ENCODE results near the gene FSIP2.

DNA sequence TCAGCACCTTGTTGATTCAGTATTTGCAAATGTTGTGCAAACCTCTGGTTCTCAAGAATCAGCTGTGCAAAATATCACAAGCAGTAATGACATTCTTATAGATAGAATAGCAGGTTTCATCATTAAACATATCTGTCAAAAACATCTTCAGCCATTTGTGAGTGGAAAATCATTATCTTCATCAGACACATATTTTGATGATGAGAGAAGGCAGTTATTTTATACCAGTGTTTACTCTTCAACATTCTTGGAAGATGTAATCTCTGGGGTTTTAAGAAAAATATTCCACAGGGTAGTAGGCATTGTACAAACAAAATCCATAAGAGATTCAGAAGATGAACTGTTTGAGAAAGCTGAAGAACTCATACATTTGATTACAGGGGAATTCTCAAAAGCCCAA lies 64.3 kb downstream of the FSIP2 start:
- no peak for TF ChIP-seq EZH2 (IDR thresholded peaks at IDR 0.05)
- TF ChIP-seq POLR2AphosphoS5 (IDR thresholded peaks at IDR 0.05; ENCODE audit: borderline replicate concordance, low read depth, low read length): no peak

Data from SK-N-MC (cell line).